ENCODE results near the gene SLC35A4.

- TF ChIP-seq CTCF (IDR thresholded peaks at IDR 0.05; ENCODE audit: insufficient read depth, low read depth, low read length) (no peak), EZH2 (IDR thresholded peaks at IDR 0.05; ENCODE audit: insufficient read depth, low read length) (no peak)
Measured at GRCh38 chr5:140588311-140589070, 23.9 kb downstream of the SLC35A4 start.

Data from astrocyte (in vitro differentiated cells and primary cell).